ENCODE results near the gene TEX9. TPM values are rescaled to one million over a fixed set of nuclear protein-coding genes. Genes with fewer than 3 reads are reported as not detected.
A peak's percentile ranks its signal among the peaks of the same experiment; 100 is the strongest.

TEX9 gene
- total RNA-seq, 2 experiments from 2014 or later, result 1.1 to 1.4 TPM

- Mint-ChIP-seq H3K27me3 (ENCODE audit: low read depth) (peaks cover 25% of the 10 kb centered on the region), H3K4me1 (ENCODE audit: low read depth) (peaks cover 12% of the 10 kb centered on the region), H3K36me3 (ENCODE audit: low read depth) (no peaks in the 10 kb centered on the region), H3K4me3 (no peak overlapping the region), H3K27ac (no peak overlapping the region), H3K9me3 (no peaks in the 10 kb centered on the region)
- intact Hi-C loops (cut with micrococcal nuclease), result loop anchor here (10.0 kb wide), 2 partner anchors 96 to 324 kb away; partner anchors contain the start of gene TEX9
- no peak for DNase-seq
- CTCF ChIA-PET, result no interaction called here
Measured at GRCh38 chr15:56460947-56461346, 95.7 kb downstream of the TEX9 start.

GRCh38 chr15:56464893-56465520, 99.8 kb downstream of the TEX9 start, which contains the start of gene MNS1:
MNS1 (minus strand) TSS chr15:56465137; CDS start chr15:56464972, 165 bp downstream.
- intact Hi-C loops (cut with micrococcal nuclease), result loop anchor here (1.0 to 10.0 kb wide), 5 partner anchors 100 to 423 kb away; partner anchors contain the start of genes TEX9 and ZNF280D
- CTCF ChIA-PET, result interaction anchor here (1.3 kb wide), 1 partner anchor 26 kb away, joined by 4 read pairs; no protein-coding TSS in a partner anchor
- Mint-ChIP-seq H3K36me3 (ENCODE audit: low read depth) (no peaks in the 10 kb centered on the region), H3K4me1 (ENCODE audit: low read depth) (peaks cover 23% of the 10 kb centered on the region), H3K9me3 (no peaks in the 10 kb centered on the region), H3K27me3 (ENCODE audit: low read depth) (peaks cover 18% of the 10 kb centered on the region), H3K27ac (no peak within 1 kb of the TSS), H3K4me3 (peak within 1 kb of the TSS; percentile 85)
- DNase-seq, result peak; percentile 91

- intact Hi-C loops (cut with micrococcal nuclease), result loop anchor here (5.0 to 10.0 kb wide), 4 partner anchors 103 to 425 kb away; partner anchors contain the start of genes TEX9 and ZNF280D
- H3K27me3 Mint-ChIP-seq (ENCODE audit: low read depth), result peaks cover 18% of the 10 kb centered on the region
- H3K36me3 Mint-ChIP-seq (ENCODE audit: low read depth), result no peaks in the 10 kb centered on the region
- no peaks in the 10 kb centered on the region for H3K9me3 Mint-ChIP-seq
- no peak overlapping the region for H3K27ac Mint-ChIP-seq
- no peak for DNase-seq
- no peak overlapping the region for H3K4me3 Mint-ChIP-seq
- H3K4me1 Mint-ChIP-seq (ENCODE audit: low read depth), result peaks cover 23% of the 10 kb centered on the region
- CTCF ChIA-PET, result interaction anchor here (0.8 kb wide), 1 partner anchor 27 kb away, joined by 5 read pairs; no protein-coding TSS in a partner anchor
Measured at GRCh38 chr15:56467616-56468015, 102.4 kb downstream of the TEX9 start.

- H3K9me3 Mint-ChIP-seq, result no peaks in the 10 kb centered on the region
- H3K36me3 Mint-ChIP-seq (ENCODE audit: low read depth), result no peaks in the 10 kb centered on the region
- peak; percentile 8 for DNase-seq
- CTCF ChIA-PET, result interaction anchor here (1.0 kb wide), 1 partner anchor 22 kb away, joined by 4 read pairs; no protein-coding TSS in a partner anchor
- peaks cover 23% of the 10 kb centered on the region for H3K4me1 Mint-ChIP-seq (ENCODE audit: low read depth)
- H3K27ac Mint-ChIP-seq, result no peak overlapping the region
- peaks cover 18% of the 10 kb centered on the region for H3K27me3 Mint-ChIP-seq (ENCODE audit: low read depth)
- H3K4me3 Mint-ChIP-seq, result peak overlapping the region; percentile 65
- intact Hi-C loops (cut with micrococcal nuclease), result loop anchor here (5.0 to 10.0 kb wide), 4 partner anchors 104 to 426 kb away; partner anchors contain the start of genes TEX9 and ZNF280D
Measured at GRCh38 chr15:56468401-56468800, 103.2 kb downstream of the TEX9 start.

GRCh38 chr15:56469483-56469882, 104.3 kb downstream of the TEX9 start:
- no peak overlapping the region for H3K4me3 Mint-ChIP-seq
- intact Hi-C loops (cut with micrococcal nuclease), result loop anchor here (5.0 to 10.0 kb wide), 4 partner anchors 105 to 427 kb away; partner anchors contain the start of genes TEX9 and ZNF280D
- CTCF ChIA-PET, result interaction anchor here (0.8 kb wide), 1 partner anchor 21 kb away, joined by 4 read pairs; no protein-coding TSS in a partner anchor

GRCh38 chr15:56471440-56472069, 106.3 kb downstream of the TEX9 start:
- DNase-seq, result no peak
- Mint-ChIP-seq H3K4me1 (ENCODE audit: low read depth) (peaks cover 10% of the 10 kb centered on the region), H3K27me3 (ENCODE audit: low read depth) (no peaks in the 10 kb centered on the region), H3K27ac (no peak overlapping the region), H3K9me3 (peaks cover 1% of the 10 kb centered on the region), H3K4me3 (no peak overlapping the region), H3K36me3 (ENCODE audit: low read depth) (no peaks in the 10 kb centered on the region)
- intact Hi-C loops (cut with micrococcal nuclease), result no loop called here
- CTCF ChIA-PET, result no interaction called here

More at GRCh38 chr15:56469483-56469882, 104.3 kb downstream of the TEX9 start:
- DNase-seq, result no peak
- Mint-ChIP-seq H3K4me1 (ENCODE audit: low read depth) (peaks cover 21% of the 10 kb centered on the region), H3K27ac (no peak overlapping the region), H3K27me3 (ENCODE audit: low read depth) (peaks cover 13% of the 10 kb centered on the region), H3K9me3 (no peaks in the 10 kb centered on the region), H3K36me3 (ENCODE audit: low read depth) (no peaks in the 10 kb centered on the region)

- Mint-ChIP-seq H3K4me1 (ENCODE audit: low read depth) (peaks cover 10% of the 10 kb centered on the region), H3K9me3 (peaks cover 1% of the 10 kb centered on the region), H3K4me3 (no peak overlapping the region), H3K27me3 (ENCODE audit: low read depth) (no peaks in the 10 kb centered on the region), H3K36me3 (ENCODE audit: low read depth) (no peaks in the 10 kb centered on the region), H3K27ac (no peak overlapping the region)
- no peak for DNase-seq
- intact Hi-C loops (cut with micrococcal nuclease), result no loop called here
- CTCF ChIA-PET, result interaction anchor here (0.5 kb wide), 1 partner anchor 701 kb away, joined by 3 read pairs; no protein-coding TSS in a partner anchor
Measured at GRCh38 chr15:56472278-56472677, 107.1 kb downstream of the TEX9 start.

GRCh38 chr15:56473017-56473416, 107.8 kb downstream of the TEX9 start:
- H3K27me3 Mint-ChIP-seq (ENCODE audit: low read depth), result peaks cover 1% of the 10 kb centered on the region
- DNase-seq, result no peak
- CTCF ChIA-PET, result interaction anchor here (0.5 kb wide), 1 partner anchor 700 kb away, joined by 3 read pairs; no protein-coding TSS in a partner anchor
- H3K36me3 Mint-ChIP-seq (ENCODE audit: low read depth), result no peaks in the 10 kb centered on the region
- H3K4me3 Mint-ChIP-seq, result no peak overlapping the region
- intact Hi-C loops (cut with micrococcal nuclease), result no loop called here
- H3K27ac Mint-ChIP-seq, result no peak overlapping the region
- H3K9me3 Mint-ChIP-seq, result peaks cover 2% of the 10 kb centered on the region
- peaks cover 9% of the 10 kb centered on the region for H3K4me1 Mint-ChIP-seq (ENCODE audit: low read depth)

GRCh38 chr15:56475351-56475750, 110.1 kb downstream of the TEX9 start:
- CTCF ChIA-PET, result no interaction called here
- Mint-ChIP-seq H3K27me3 (ENCODE audit: low read depth) (peaks cover 15% of the 10 kb centered on the region), H3K4me1 (ENCODE audit: low read depth) (no peaks in the 10 kb centered on the region), H3K4me3 (no peak overlapping the region), H3K36me3 (ENCODE audit: low read depth) (peaks cover 2% of the 10 kb centered on the region), H3K27ac (no peak overlapping the region), H3K9me3 (peaks cover 4% of the 10 kb centered on the region)
- intact Hi-C loops (cut with micrococcal nuclease), result no loop called here
- no peak for DNase-seq

Other genes starting within 250 kb of the TEX9 start
- 10 to 100 TPM; 22.8 to 26.6 TPM for gene RFX7, start 121.5 kb upstream of the TEX9 start, total RNA-seq
- gene MNS1, start 99.7 kb downstream of the TEX9 start, total RNA-seq, result under 1 TPM; 0.57 to 0.67 TPM

Data from activated naive CD4-positive, alpha-beta T cell treated with anti-CD3 and anti-CD28 coated beads for 36 hours (primary cell).